Central memory CD8-positive, alpha-beta T cell (primary cell): ENCODE data around the gene OR2AG2.
A peak's percentile ranks its signal among the peaks of the same experiment; 100 is the strongest.
"Not testable (repeated sequence)": the region's sequence is repeated elsewhere in the genome, so short reads cannot be mapped to it uniquely, and the experiment has no call there.

Experiments used
- ATAC-seq: fragments of 150-1000 bp; cut with Tn5 transposase; replicated peaks from 2 replicates; pipeline ENCODE4 v1.10.0; 2022; ENCODE audit warnings: mild to moderate bottlenecking, moderate FRiP score, moderate number of reproducible peaks; ENCODE audit not compliant: poor library complexity, severe bottlenecking; ENCODE audit errors: extremely low read depth
- DNase-seq, 2 donors: peaks; one replicate each; pipeline ENCODE4 v3.0.0; 2021; ENCODE audit warnings: low spot score in 2 of 2
- H3K27ac Mint-ChIP-seq: one replicate; pipeline ENCODE4 v1.8.0; 2022; ENCODE audit warnings: low read depth, mild to moderate bottlenecking, moderate library complexity, mixed read lengths
- H3K27me3 Mint-ChIP-seq: one replicate; pipeline ENCODE4 v1.8.0; 2022; ENCODE audit warnings: mixed read lengths
- H3K36me3 Mint-ChIP-seq: one replicate; pipeline ENCODE4 v1.8.0; 2022; ENCODE audit warnings: mild to moderate bottlenecking, moderate library complexity, mixed read lengths; ENCODE audit not compliant: insufficient read depth
- H3K4me1 Mint-ChIP-seq: one replicate; pipeline ENCODE4 v1.8.0; 2022; ENCODE audit warnings: mixed read lengths
- H3K4me3 Mint-ChIP-seq: one replicate; pipeline ENCODE4 v1.8.0; 2022; ENCODE audit warnings: mild to moderate bottlenecking, moderate library complexity, mixed read lengths
- H3K9me3 Mint-ChIP-seq: one replicate; pipeline ENCODE4 v1.8.0; 2022; ENCODE audit warnings: mixed read lengths

OR2AG2 gene

DNA sequence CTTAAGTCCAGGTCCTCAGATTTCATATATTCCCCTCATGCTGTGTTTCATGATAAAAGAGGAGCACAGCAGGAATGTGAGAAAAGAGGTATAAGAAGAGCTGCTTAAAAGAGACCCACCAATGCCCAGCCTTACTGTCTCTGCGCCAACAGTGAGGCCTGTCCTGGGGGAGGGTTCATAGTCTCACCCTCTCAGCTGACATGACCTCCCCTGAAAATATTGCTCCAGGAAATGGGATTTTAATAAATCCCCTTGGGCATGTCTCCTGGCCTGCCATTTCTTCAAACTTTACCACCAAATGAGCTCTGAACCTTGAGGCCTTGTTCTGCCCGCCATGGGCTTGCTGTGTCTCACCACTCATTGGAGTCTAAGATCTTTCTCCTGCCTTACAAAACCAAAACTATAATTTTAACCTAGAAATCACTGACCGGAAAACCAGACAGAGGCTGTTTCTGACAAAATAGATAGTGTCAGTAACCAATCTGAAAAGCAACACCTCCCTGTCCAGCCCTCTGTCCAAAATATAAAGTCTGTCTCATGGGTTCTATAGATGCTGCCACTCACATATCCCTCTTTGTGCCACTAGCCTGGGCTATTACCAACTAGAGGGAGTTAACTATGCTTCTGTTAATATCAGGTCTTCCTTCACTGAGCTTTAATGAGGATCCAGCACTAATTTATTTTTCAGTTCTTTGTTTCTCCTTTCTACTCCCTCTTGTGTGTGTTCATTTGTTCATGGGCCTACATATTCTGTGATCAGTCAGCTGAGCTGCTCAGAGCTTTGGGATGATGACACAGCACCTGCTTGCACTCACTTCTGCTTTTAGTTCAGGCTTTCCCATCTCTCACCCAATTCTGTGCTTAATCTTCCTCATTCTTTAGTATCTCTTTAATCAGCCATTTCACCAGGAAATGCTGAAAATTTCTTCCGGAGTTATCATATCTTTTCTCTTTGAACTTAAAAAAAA is at the start of gene OR2AG2:
Gene OR2AG2, minus strand, starts transcription at position 51 of the 968 bp plus-strand sequence. CDS start 3,019 bp downstream, outside the sequence.
- H3K4me1 Mint-ChIP-seq = no peaks in the 10 kb centered on the region
- H3K27me3 Mint-ChIP-seq = no peaks in the 10 kb centered on the region
- no peak within 1 kb of the TSS for H3K27ac Mint-ChIP-seq
- DNase-seq (no peak), ATAC-seq (no peak)
- H3K36me3 Mint-ChIP-seq = no peaks in the 10 kb centered on the region
- H3K4me3 Mint-ChIP-seq = no peak within 1 kb of the TSS
- H3K9me3 Mint-ChIP-seq = no peaks in the 10 kb centered on the region

DNA sequence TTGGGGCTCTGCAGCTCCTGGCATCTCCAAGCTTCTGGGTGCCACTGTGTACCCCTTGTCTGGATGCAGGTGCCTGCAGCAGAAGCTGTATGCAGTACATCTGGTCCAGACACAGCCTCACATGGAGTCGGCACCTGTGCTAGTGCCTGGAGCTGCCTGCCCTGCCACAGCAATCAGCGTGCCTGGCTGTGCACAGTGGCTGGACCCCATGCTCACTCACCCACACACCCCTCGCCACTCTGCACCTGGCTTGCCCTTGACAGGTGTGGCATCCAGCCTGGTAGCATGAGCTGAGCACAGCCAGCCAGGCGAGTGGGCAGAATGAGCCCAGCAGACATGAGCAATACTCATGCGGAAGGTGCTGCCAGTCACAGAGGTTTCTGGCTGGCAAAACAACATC is 47.2 kb upstream of the OR2AG2 start:
- DNase-seq (no peak), ATAC-seq (no peak)
- Mint-ChIP-seq H3K4me1 (no peaks in the 10 kb centered on the region), H3K9me3 (no peaks in the 10 kb centered on the region), H3K36me3 (no peaks in the 10 kb centered on the region), H3K27me3 (peaks cover 34% of the 10 kb centered on the region), H3K27ac (no peak overlapping the region), H3K4me3 (no peak overlapping the region)

GRCh38 chr11:6817694-6818093 is 45.9 kb upstream of the OR2AG2 start:
- ATAC-seq (no peak), DNase-seq (no peak)

DNA sequence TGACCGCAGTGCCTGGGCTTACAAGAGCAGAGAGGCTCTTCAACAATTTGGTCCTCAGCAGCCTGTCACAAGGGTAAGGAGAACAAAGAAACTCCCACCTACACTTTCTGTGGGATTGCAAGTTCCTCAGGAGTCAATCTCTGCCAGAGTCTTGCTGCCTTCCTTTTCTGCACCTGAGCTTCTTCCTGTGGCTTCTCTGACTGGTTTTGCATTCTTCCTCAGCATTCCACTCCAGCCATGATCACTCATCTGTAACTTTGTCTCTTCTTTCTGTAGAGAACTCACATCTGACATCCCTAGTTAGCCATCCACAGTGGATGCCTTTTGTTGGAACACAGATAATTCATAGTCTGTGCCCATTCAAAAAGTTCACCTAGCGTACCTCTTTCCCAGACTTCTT is 41.9 kb upstream of the OR2AG2 start:
- no peak overlapping the region for H3K4me3 Mint-ChIP-seq
- DNase-seq = no peak
- H3K9me3 Mint-ChIP-seq = no peaks in the 10 kb centered on the region
- H3K27me3 Mint-ChIP-seq = peaks cover 54% of the 10 kb centered on the region
- no peak for ATAC-seq
- H3K4me1 Mint-ChIP-seq = peaks cover 6% of the 10 kb centered on the region
- no peak overlapping the region for H3K27ac Mint-ChIP-seq
- no peaks in the 10 kb centered on the region for H3K36me3 Mint-ChIP-seq

More at GRCh38 chr11:6817694-6818093, 45.9 kb upstream of the OR2AG2 start:
- Mint-ChIP-seq H3K9me3 (no peaks in the 10 kb centered on the region), H3K4me1 (no peaks in the 10 kb centered on the region), H3K4me3 (no peak overlapping the region), H3K27ac (no peak overlapping the region), H3K27me3 (peaks cover 42% of the 10 kb centered on the region), H3K36me3 (no peaks in the 10 kb centered on the region)

- Mint-ChIP-seq H3K4me1 (peaks cover 6% of the 10 kb centered on the region), H3K27me3 (peaks cover 64% of the 10 kb centered on the region), H3K4me3 (no peak overlapping the region), H3K9me3 (no peaks in the 10 kb centered on the region), H3K27ac (no peak overlapping the region), H3K36me3 (no peaks in the 10 kb centered on the region)
- ATAC-seq = peak; percentile 58
- DNase-seq = peak in 1 of 2 donors; percentile 32
These were observed 40.7 kb upstream of the OR2AG2 start for GRCh38 chr11:6812390-6813005.

- ATAC-seq, H3K4me3 Mint-ChIP-seq, H3K27ac Mint-ChIP-seq, H3K36me3 Mint-ChIP-seq, DNase-seq, H3K4me1 Mint-ChIP-seq: not testable (repeated sequence)
- Mint-ChIP-seq H3K27me3 (peaks cover 14% of the 10 kb centered on the region), H3K9me3 (peaks cover 12% of the 10 kb centered on the region)
These were observed 29.3 kb upstream of the OR2AG2 start for GRCh38 chr11:6801075-6801474.

DNA sequence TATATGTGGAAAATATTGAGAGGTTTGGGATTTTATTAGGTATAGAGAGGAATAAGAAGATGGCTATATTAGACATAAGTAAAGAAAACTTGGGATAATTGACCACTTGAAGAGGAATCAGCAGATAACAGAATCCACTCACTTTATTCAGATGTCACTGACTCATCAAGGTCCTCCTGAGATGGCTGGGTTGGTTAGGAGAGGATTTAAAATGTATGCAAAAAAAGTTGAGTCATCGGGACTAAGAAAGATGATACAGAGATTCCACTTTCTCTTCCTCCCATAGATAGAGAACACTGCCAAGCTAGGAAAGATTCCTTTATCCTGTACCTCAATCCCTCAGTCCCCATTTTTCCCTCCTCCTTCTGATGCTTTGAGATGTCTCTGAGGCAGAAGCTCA is 27.6 kb upstream of the OR2AG2 start, which contains the start of gene OR6A2:
Gene OR6A2, minus strand, starts transcription at position 288 of the 400 bp plus-strand sequence. CDS start 3,981 bp downstream, outside the sequence.
- ATAC-seq = no peak
- peaks cover 12% of the 10 kb centered on the region for H3K9me3 Mint-ChIP-seq

GRCh38 chr11:6794639-6795038 is 22.9 kb upstream of the OR2AG2 start:
- Mint-ChIP-seq H3K27ac (no peak overlapping the region), H3K36me3 (no peaks in the 10 kb centered on the region), H3K9me3 (no peaks in the 10 kb centered on the region), H3K27me3 (peaks cover 14% of the 10 kb centered on the region), H3K4me1 (no peaks in the 10 kb centered on the region), H3K4me3 (no peak overlapping the region)
- DNase-seq (no peak), ATAC-seq (no peak)

More for the DNA sequence above, 27.6 kb upstream of the OR2AG2 start, which contains the start of gene OR6A2:
- no peaks in the 10 kb centered on the region for H3K36me3 Mint-ChIP-seq
- DNase-seq = no peak
- peaks cover 14% of the 10 kb centered on the region for H3K27me3 Mint-ChIP-seq
- H3K4me3 Mint-ChIP-seq = no peak within 1 kb of the TSS
- no peak within 1 kb of the TSS for H3K27ac Mint-ChIP-seq
- no peaks in the 10 kb centered on the region for H3K4me1 Mint-ChIP-seq

DNA sequence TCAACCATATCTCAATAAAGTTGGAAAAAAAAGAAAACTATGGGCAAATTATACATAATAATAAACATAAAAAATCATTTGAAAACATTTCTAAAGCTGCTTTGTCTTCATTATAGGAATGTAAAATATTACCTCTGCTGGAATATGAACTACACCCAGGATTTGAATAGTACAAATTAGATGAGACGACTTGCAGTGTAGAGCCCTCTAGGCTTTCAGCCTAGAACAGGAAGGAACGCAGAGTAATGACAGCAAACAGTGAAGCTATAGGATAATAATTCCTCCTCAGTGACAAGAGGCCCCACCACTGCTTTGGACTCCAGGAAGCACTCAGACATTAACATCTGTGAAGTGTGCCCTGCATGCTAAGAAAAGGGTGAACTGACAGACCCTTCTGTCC is 18.8 kb upstream of the OR2AG2 start:
- no peaks in the 10 kb centered on the region for H3K36me3 Mint-ChIP-seq
- H3K27me3 Mint-ChIP-seq = peaks cover 39% of the 10 kb centered on the region
- no peaks in the 10 kb centered on the region for H3K9me3 Mint-ChIP-seq
- no peak overlapping the region for H3K27ac Mint-ChIP-seq
- no peak for DNase-seq
- H3K4me1 Mint-ChIP-seq = no peaks in the 10 kb centered on the region
- no peak for ATAC-seq
- no peak overlapping the region for H3K4me3 Mint-ChIP-seq

- no peaks in the 10 kb centered on the region for H3K4me1 Mint-ChIP-seq
- H3K27ac Mint-ChIP-seq = no peak within 1 kb of the TSS
- H3K27me3 Mint-ChIP-seq = peaks cover 44% of the 10 kb centered on the region
- DNase-seq (no peak), ATAC-seq (no peak)
- no peak within 1 kb of the TSS for H3K4me3 Mint-ChIP-seq
- no peaks in the 10 kb centered on the region for H3K36me3 Mint-ChIP-seq
- H3K9me3 Mint-ChIP-seq = no peaks in the 10 kb centered on the region
These were observed 10.9 kb upstream of the OR2AG2 start, which contains the start of gene OR2AG1 for GRCh38 chr11:6782720-6783119. Gene OR2AG1 (plus strand): TSS chr11:6783020. CDS start chr11:6785038, 2,018 bp downstream.

DNA sequence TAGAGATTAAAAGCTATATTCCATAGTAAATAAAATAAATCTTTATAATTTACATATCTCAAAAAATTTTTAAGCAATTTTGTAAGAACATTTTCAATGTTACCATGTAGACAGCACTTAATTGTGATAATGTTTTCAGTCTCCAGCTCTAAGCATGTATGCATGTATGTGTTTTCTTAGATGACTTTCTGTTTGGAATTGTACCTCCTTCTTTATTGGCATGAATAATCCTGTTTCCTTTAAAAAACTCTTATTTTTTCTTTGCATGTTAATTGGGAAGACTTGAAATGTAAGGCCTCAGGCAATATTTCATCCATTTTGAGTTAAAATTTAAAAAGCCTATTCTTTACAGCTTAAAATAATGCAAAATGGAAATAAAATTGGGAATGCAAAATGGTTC is 9.1 kb upstream of the OR2AG2 start:
- Mint-ChIP-seq H3K27me3 (peaks cover 36% of the 10 kb centered on the region), H3K36me3 (no peaks in the 10 kb centered on the region), H3K9me3 (no peaks in the 10 kb centered on the region), H3K4me1 (no peaks in the 10 kb centered on the region), H3K27ac (no peak overlapping the region), H3K4me3 (no peak overlapping the region)
- DNase-seq = no peak
- no peak for ATAC-seq

- no peaks in the 10 kb centered on the region for H3K36me3 Mint-ChIP-seq
- no peaks in the 10 kb centered on the region for H3K9me3 Mint-ChIP-seq
- H3K4me3 Mint-ChIP-seq = no peak overlapping the region
- ATAC-seq = no peak
- H3K27ac Mint-ChIP-seq = no peak overlapping the region
- H3K4me1 Mint-ChIP-seq = no peaks in the 10 kb centered on the region
- peaks cover 19% of the 10 kb centered on the region for H3K27me3 Mint-ChIP-seq
- DNase-seq = no peak
These were observed 6.7 kb upstream of the OR2AG2 start for GRCh38 chr11:6778518-6778917.
